Lower lobe of right lung (tissue), 2 donors: ENCODE results near the gene ZMIZ1. TPM values are rescaled to one million over a fixed set of nuclear protein-coding genes. Genes with fewer than 3 reads are reported as not detected.

Experiments
- ATAC-seq, 2 donors: fragments of 200-7000 bp; cut with Tn5 transposase; one replicate each; pipeline ENCODE4 v1.9.1; 2020 to 2022; ENCODE audit warnings: mild to moderate bottlenecking in 2 of 2, moderate library complexity in 2 of 2
- DNase-seq: peaks from one replicate; pipeline ENCODE4 v3.0.0-alpha.2; 2020
- H3K27ac ChIP-seq: fragments of 200-600 bp; one replicate; pipeline ENCODE4 v1.8.0; 2022
- H3K27me3 ChIP-seq: fragments of 200-600 bp; one replicate; pipeline ENCODE4 v1.8.0; 2022; ENCODE audit warnings: low read depth
- H3K36me3 ChIP-seq: fragments of 200-600 bp; one replicate; pipeline ENCODE4 v1.8.0; 2022; ENCODE audit warnings: mild to moderate bottlenecking
- H3K4me1 ChIP-seq: fragments of 200-600 bp; one replicate; pipeline ENCODE4 v1.8.0; 2022
- H3K4me3 ChIP-seq: fragments of 200-600 bp; one replicate; pipeline ENCODE4 v1.8.0; 2022; ENCODE audit warnings: mild to moderate bottlenecking
- H3K9me3 ChIP-seq: fragments of 200-600 bp; one replicate; pipeline ENCODE4 v1.8.0; 2022
- intact Hi-C: fragments of 100-400 bp; cut with DNase I; formaldehyde crosslinking; loops from one replicate; pipeline ENCODE4 v1.11.0; 2022
- total RNA-seq: library from RNA; stranded (reverse); fragmentation: NEBNext Ultra II Directional; extraction: Animal tissue kit (Norgen Biotek cat#: 25700); gene quantifications from one replicate; pipeline ENCODE4 v1.2.1, GENCODE V29; 2021
- TF ChIP-seq, protein P1 (sequence below): fragments of 200-600 bp; IDR thresholded peaks from one replicate; pipeline ENCODE4 v1.8.0; 2022; ENCODE audit warnings: antibody characterized with exemption, mild to moderate bottlenecking
- donor health status: DM: no; HTN: yes; CAD: no; lungs with severe emphysema.

ZMIZ1 gene
- total RNA-seq, 1 donor from 2014 or later = 102 TPM

DNA sequence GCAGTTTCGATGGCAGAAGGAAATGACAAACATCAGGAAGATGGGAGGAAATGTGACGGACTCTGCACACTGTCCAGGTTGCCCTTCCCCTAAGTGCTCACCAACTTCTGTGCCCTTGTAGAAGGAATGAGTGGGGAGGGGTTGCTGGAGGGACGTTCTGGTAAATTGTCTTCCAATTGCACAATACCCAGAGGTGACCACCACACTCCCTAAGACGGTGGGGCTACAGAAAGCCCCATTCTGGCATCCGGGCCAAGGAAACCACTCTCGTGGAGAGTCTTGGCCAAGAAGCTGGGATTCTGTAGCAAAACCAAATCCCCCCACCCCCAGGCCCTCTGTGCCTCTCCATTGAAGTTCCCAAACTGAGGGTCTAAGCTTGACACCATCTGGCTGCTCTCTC, 37.1 kb downstream of the ZMIZ1 start:
- TF ChIP-seq, protein P1, sequence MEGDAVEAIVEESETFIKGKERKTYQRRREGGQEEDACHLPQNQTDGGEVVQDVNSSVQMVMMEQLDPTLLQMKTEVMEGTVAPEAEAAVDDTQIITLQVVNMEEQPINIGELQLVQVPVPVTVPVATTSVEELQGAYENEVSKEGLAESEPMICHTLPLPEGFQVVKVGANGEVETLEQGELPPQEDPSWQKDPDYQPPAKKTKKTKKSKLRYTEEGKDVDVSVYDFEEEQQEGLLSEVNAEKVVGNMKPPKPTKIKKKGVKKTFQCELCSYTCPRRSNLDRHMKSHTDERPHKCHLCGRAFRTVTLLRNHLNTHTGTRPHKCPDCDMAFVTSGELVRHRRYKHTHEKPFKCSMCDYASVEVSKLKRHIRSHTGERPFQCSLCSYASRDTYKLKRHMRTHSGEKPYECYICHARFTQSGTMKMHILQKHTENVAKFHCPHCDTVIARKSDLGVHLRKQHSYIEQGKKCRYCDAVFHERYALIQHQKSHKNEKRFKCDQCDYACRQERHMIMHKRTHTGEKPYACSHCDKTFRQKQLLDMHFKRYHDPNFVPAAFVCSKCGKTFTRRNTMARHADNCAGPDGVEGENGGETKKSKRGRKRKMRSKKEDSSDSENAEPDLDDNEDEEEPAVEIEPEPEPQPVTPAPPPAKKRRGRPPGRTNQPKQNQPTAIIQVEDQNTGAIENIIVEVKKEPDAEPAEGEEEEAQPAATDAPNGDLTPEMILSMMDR = no peak
- no peaks in the 10 kb centered on the region for H3K9me3 ChIP-seq
- no peak overlapping the region for H3K4me3 ChIP-seq
- no peaks in the 10 kb centered on the region for H3K27me3 ChIP-seq
- intact Hi-C loops = no loop called here
- H3K36me3 ChIP-seq = peaks cover 8% of the 10 kb centered on the region
- H3K27ac ChIP-seq = peak overlapping the region; percentile 3
- DNase-seq (no peak), ATAC-seq (no peak)
- H3K4me1 ChIP-seq = peaks cover 77% of the 10 kb centered on the region

DNA sequence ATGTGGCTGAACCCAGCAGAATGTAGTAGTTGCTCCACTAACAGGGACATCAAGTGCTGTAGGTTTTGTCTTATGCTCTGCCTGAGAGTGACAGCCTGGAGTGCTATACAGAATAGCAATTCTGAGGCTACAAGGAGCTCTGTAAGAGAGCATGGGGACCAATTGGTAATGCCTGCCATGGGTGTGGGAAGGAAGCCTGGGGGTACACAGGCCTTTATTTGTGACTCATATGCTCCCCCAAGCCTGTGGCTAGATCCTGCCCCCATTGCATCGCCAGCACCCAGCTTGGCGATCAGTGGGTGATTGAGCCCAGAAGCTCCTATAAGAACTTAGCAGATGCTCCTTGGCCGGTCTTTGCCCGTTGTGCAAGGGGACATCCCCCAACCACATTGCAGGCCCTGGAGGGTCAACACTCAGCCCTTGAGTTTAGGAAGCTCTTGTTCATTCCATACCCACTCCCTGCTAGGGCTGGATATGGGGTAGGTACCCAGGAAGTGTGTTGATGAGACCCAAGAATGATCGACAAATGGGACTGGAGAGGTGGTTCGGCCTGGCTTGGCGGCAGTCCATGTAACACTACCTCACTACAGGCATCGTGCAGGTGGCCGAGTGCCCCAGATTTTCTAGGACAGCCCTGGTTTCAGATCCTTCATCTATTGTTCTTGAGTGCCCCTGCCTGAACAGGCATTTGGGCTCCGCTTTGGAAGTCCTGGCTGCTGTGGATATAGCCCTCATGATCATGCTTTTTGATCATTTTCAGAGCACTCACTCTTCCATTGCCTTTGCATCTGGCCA, 37.7 kb downstream of the ZMIZ1 start:
- Histone ChIP-seq H3K4me1 (peaks cover 71% of the 10 kb centered on the region), H3K9me3 (no peaks in the 10 kb centered on the region), H3K36me3 (peaks cover 12% of the 10 kb centered on the region), H3K27me3 (no peaks in the 10 kb centered on the region), H3K4me3 (no peak overlapping the region), H3K27ac (peak overlapping the region; percentile 3)
- ATAC-seq (no peak), DNase-seq (no peak)
- TF ChIP-seq, protein P1 = no peak
- intact Hi-C loops = no loop called here

DNA sequence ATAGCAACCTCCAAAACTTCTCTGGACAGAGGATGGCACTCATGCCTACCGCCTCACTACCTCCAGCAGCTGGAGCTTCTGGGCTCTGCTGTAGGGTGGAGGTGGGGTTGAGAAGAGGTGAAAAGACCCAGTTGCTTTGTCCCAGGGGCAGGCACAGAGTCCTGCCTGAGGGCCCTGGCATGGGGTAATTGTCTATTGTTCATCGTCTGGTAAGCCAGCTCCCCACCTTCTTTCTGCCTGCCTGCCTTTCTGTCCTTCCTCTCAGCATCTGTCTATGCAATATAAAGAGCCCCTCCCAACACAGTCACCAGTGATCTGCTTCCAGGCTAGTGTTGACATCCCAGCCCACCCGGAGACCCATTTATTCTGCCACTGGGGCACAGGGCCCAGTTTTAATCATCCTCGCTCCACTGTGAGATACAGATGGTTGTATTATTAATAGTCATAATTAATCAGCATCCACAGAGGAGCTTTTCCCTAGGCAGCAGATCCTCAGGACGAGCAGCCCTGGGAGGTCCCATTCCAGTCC, 39.0 kb downstream of the ZMIZ1 start:
- Histone ChIP-seq H3K27ac (no peak overlapping the region), H3K9me3 (no peaks in the 10 kb centered on the region), H3K4me1 (peaks cover 71% of the 10 kb centered on the region), H3K36me3 (peaks cover 12% of the 10 kb centered on the region), H3K4me3 (no peak overlapping the region), H3K27me3 (no peaks in the 10 kb centered on the region)
- DNase-seq = no peak
- TF ChIP-seq, protein P1 = no peak
- no peak for ATAC-seq
- intact Hi-C loops = no loop called here

DNA sequence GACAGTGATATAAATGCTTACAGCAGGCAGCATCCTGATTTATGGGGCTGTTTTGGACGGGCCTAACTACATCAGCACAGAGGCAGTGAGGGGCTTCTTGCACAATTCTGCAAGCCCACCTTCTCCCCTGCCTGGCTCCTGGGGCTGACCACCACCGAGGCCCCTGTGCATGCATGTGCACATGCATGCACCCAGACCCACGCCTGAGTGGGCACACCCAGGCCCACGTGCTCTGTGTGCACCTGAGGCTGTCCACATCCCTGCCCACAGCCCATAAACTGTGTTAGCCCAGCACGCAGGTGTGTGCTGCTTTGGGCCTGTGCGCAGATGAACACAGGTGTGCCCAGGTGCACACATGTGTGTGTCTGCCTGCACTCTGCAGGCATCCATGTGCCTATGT, 40.0 kb downstream of the ZMIZ1 start:
- no peak overlapping the region for H3K27ac ChIP-seq
- ATAC-seq (no peak), DNase-seq (no peak)
- TF ChIP-seq, protein P1 = no peak
- H3K36me3 ChIP-seq = peaks cover 12% of the 10 kb centered on the region
- no peaks in the 10 kb centered on the region for H3K27me3 ChIP-seq
- intact Hi-C loops = no loop called here
- peaks cover 71% of the 10 kb centered on the region for H3K4me1 ChIP-seq
- no peak overlapping the region for H3K4me3 ChIP-seq
- H3K9me3 ChIP-seq = no peaks in the 10 kb centered on the region

DNA sequence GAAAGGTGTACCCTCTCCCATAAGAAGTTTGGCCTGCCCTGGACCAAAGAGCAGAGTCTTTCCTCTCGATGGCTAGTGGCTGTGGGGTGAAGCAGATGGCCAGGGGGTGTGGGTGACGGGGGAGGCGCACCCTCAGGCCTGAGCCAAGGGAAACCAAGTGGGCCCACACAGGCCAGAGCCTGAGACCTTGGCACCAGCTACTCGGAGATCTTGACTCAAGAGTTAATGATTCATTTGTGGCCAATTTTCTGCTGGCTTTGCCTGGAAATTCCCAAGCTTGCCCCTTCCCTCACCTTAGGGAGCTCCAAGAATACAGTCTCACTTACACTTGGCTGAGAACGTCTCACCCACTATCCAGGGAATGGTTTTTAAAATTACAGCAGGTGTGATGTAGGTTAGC, 42.7 kb downstream of the ZMIZ1 start:
- no peak overlapping the region for H3K27ac ChIP-seq
- DNase-seq = no peak

More for the DNA sequence above, 42.7 kb downstream of the ZMIZ1 start:
- intact Hi-C loops = no loop called here
- peak in 1 of 2 donors; percentile 34 for ATAC-seq
- Histone ChIP-seq H3K36me3 (peaks cover 12% of the 10 kb centered on the region), H3K4me1 (peaks cover 71% of the 10 kb centered on the region), H3K4me3 (no peak overlapping the region), H3K27me3 (no peaks in the 10 kb centered on the region), H3K9me3 (no peaks in the 10 kb centered on the region)
- TF ChIP-seq, protein P1 = no peak
